NCI-H2171 (cell line): ENCODE results near the gene CXCL6.

Source experiments
- DNase-seq: peaks from one replicate; lab custom pipeline; 2025; lab: John Stamatoyannopoulos, UW

CXCL6 gene

DNA sequence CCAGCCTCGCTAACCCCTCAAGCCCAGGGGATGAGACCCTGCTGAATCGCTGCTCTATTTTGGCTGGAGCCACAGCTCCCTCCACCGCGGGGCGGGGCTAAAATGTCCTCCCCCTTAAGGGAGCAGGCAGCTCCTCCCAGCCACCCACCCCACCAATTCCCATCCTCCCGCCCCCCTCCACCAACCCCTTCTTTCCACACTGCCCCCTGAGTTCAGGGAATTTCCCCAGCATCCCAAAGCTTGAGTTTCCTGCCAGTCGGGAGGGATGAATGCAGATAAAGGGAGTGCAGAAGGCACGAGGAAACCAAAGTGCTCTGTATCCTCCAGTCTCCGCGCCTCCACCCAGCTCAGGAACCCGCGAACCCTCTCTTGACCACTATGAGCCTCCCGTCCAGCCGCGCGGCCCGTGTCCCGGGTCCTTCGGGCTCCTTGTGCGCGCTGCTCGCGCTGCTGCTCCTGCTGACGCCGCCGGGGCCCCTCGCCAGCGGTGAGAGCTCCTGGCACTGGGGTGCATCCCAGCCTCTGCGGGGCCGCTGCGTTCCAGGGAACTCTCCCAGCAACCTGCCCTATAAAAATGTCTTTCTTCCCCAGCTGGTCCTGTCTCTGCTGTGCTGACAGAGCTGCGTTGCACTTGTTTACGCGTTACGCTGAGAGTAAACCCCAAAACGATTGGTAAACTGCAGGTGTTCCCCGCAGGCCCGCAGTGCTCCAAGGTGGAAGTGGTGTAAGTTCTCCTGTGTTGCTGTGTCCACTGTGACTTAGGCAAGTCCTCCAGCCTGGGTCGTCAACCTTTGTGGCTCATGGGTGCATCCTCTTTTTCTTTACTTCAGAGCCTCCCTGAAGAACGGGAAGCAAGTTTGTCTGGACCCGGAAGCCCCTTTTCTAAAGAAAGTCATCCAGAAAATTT, at the start of gene CXCL6:
CXCL6 (plus strand) TSS at position 306 of the 907 bp plus-strand sequence; CDS start at position 379, 73 bp downstream.
- no peak for DNase-seq

GRCh38 chr4:73788411-73788810, 48.1 kb upstream of the CXCL6 start:
- DNase-seq: no peak

DNA sequence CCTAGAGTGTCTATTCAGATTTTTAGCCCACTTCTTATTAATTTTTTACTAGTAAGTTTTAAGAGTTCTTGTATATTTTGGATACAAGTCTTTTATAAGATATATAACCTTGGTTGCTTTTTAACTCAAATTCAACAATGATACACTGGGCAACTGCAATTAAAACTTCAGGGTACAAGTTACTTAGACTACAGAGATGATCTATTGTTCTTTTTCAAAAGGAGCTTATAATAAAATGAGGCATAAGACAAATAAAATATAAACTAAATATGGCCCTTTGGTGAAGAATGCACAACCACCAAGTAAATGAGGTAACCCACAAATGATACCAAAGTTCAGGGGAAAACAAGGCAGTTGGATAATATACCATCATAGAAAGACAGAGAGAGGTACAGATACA, 37.6 kb upstream of the CXCL6 start:
- DNase-seq: no peak

GRCh38 chr4:73800206-73800605, 36.3 kb upstream of the CXCL6 start:
- DNase-seq: no peak

GRCh38 chr4:73801692-73802091, 34.8 kb upstream of the CXCL6 start:
- DNase-seq: no peak

- no peak for DNase-seq
Measured at GRCh38 chr4:73803213-73803612, 33.3 kb upstream of the CXCL6 start.

DNA sequence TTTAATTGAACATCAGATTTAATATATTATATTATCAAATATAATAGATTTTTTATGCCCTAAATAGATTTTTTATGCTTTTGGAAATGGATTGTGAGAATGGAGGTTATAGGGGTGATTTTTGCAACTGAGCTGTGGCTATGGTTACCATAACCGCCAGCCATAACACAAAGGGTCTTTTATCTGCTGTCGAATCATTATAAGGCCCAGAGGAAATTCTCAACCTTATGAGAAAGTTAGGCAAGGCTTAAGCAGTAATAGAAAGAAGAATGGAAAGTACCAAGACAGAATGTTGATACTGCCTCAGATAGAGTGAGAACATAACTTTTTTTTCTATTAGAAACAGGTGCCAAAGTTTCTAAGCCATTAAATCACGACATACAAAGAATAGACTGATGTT, 26.3 kb upstream of the CXCL6 start:
- no peak for DNase-seq

DNA sequence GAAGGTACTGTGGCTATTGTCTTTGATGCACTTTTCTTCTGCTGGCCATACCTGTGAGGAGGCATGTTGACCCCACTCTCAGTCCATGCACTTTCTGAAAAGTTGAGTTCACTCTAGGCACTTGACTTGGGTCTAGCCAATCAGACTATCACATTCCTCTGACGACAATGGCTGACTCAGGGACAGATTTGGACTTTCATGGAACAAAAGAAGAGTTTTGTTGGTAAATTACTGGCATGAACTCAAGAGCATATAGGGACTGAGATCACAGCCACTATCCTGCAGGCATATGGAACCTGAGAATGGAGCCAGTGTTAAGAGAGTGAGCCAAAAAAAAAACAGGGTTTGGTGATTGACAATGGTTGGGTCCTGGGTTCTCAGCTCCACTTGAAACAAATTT, 24.6 kb upstream of the CXCL6 start:
- DNase-seq: no peak

- no peak for DNase-seq
Measured at GRCh38 chr4:73814679-73815078, 21.8 kb upstream of the CXCL6 start.

- no peak for DNase-seq
Measured at GRCh38 chr4:73815145-73815544, 21.3 kb upstream of the CXCL6 start.

GRCh38 chr4:73816814-73817213, 19.7 kb upstream of the CXCL6 start:
- DNase-seq: no peak

DNA sequence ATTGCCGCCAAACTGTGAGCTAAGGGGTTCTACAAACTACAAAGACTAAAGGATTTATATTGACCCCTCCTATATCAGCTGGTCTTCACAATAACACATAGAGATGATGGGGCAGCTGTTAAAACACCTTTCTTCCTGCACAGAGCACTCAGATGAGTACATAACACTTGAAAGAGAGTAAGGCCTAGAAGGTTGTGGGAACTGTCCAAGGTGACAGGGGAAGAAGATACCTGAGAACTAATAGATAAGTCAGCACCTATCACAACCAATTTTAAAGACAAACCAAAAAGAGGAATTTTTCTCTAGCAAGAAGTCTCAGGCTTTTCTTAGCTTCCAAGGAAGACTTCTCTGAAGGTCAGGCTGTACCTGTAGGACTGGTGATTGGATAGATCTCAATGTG, 19.1 kb upstream of the CXCL6 start:
- DNase-seq: no peak

- DNase-seq: no peak
Measured at GRCh38 chr4:73821325-73821724, 15.2 kb upstream of the CXCL6 start.

GRCh38 chr4:73822389-73822788, 14.1 kb upstream of the CXCL6 start:
- DNase-seq: no peak

GRCh38 chr4:73822812-73823504, 13.5 kb upstream of the CXCL6 start:
- DNase-seq: no peak

- no peak for DNase-seq
Measured at GRCh38 chr4:73823760-73824159, 12.7 kb upstream of the CXCL6 start.

GRCh38 chr4:73828956-73829355, 7.5 kb upstream of the CXCL6 start:
- no peak for DNase-seq

- no peak for DNase-seq
Measured at GRCh38 chr4:73831569-73831968, 4.9 kb upstream of the CXCL6 start.

DNA sequence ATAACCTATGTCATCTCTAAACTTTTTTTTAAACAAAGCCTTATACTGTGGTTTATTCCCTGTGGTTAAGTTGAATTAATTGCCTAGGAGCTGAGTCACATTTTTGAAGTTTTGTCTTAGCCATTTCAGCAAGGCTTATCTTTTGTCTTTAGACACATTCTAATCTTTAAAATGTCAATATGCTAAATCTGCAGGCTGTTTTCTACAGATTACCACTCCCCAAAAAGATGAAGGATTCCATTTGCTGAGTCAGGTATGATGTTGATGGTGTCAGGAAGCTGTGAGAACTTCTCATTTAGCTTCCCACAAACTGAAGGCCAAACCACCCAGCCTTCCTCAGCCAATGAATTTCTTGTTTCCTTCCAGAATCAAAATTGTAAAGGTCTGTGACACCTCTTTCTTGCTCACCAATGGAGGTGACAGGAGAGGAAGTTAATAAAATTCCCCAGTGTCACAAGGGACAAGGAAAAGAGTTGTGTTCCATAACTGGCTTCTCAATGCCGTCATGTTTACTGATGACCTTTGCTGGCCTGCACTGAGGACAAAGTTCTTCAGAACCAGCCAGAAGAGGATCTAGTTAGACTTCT, 3.7 kb upstream of the CXCL6 start:
- DNase-seq: no peak

- DNase-seq: no peak
Measured at GRCh38 chr4:73839071-73839470, 2.6 kb downstream of the CXCL6 start.

- DNase-seq: no peak
Measured at GRCh38 chr4:73839715-73840114, 3.2 kb downstream of the CXCL6 start.

DNA sequence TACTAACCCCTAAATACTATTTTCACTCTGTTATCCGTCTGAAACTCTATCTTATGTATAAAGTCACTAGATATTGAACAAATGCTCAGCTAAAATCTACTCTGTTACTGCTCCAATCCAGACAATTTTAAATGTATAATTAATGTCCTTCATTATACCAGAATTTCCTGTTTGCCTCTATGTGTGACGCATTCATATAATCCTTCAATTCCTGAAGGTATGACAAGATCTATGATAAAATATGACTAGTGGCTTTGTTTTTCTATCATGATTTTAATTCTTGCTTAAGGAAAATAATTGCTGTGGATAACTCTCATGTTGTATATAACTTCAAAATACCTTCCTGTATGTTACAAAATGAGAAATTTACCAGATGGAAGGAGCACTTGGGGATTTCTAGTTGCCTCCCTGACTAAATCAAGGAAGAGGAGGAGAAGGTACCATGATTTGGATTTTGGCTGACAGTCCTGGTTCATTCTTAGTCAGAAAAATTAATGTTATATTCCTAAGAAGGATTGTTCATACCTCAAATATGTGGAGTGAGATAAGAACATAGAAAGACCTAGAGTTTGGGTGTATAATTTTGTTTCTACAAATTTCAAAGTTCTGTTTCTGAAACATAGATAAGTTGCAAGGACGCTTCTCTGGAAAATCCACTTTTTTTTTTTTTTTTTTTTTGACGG, 4.9 kb downstream of the CXCL6 start:
- DNase-seq: no peak
